GM10248 (cell line): ENCODE measurements around the gene CEP126.

Source experiments
- CTCF ChIA-PET: fragments of 300-600 bp; sonication (Branson Sonifier 250); formaldehyde crosslinking; extraction: SDS; loops from one replicate; lab custom pipeline; 2021; ENCODE audit warnings: antibody characterized with exemption; lab: Yijun Ruan, JAX
- POLR2A ChIA-PET: fragments of 350-650 bp; sonication (Branson Sonifier 250); formaldehyde crosslinking; extraction: SDS; loops from one replicate; lab custom pipeline; 2020; ENCODE audit warnings: antibody characterized with exemption; lab: Yijun Ruan, JAX
- DNase-seq: peaks from one replicate; pipeline ENCODE4 v3.0.0; 2012; ENCODE audit errors: extremely low spot score
- TF ChIP-seq, protein P1 (sequence below): IDR thresholded peaks from 2 replicates; pipeline ENCODE4 v1.5.1; 2012; ENCODE audit warnings: mild to moderate bottlenecking, low read depth; ENCODE audit errors: extremely low read depth, missing control alignments, control extremely low read depth

The CEP126 gene

DNA sequence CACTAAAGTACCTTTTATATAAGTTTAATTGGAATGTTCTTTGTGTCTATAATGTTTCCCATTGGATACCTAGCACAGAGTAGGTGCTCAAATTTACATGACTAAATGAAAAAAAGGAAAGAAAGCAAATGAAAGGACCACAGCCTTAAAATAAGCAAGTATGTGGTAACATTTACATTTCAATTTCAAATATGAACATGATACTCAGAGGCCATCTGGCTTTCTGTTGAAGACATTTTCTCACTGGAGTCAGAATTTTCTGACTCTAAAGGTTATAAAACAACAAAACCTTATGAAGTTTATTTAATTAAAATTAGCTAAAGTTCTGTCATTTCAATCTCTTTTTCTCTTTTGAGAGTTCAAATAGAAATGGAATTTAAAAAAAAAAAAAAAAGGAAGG, 2.4 kb downstream of the CEP126 start:
- CTCF ChIA-PET, result no interaction called here
- TF ChIP-seq, protein P1, sequence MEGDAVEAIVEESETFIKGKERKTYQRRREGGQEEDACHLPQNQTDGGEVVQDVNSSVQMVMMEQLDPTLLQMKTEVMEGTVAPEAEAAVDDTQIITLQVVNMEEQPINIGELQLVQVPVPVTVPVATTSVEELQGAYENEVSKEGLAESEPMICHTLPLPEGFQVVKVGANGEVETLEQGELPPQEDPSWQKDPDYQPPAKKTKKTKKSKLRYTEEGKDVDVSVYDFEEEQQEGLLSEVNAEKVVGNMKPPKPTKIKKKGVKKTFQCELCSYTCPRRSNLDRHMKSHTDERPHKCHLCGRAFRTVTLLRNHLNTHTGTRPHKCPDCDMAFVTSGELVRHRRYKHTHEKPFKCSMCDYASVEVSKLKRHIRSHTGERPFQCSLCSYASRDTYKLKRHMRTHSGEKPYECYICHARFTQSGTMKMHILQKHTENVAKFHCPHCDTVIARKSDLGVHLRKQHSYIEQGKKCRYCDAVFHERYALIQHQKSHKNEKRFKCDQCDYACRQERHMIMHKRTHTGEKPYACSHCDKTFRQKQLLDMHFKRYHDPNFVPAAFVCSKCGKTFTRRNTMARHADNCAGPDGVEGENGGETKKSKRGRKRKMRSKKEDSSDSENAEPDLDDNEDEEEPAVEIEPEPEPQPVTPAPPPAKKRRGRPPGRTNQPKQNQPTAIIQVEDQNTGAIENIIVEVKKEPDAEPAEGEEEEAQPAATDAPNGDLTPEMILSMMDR, result no peak
- DNase-seq, result no peak
- POLR2A ChIA-PET, result no interaction called here

DNA sequence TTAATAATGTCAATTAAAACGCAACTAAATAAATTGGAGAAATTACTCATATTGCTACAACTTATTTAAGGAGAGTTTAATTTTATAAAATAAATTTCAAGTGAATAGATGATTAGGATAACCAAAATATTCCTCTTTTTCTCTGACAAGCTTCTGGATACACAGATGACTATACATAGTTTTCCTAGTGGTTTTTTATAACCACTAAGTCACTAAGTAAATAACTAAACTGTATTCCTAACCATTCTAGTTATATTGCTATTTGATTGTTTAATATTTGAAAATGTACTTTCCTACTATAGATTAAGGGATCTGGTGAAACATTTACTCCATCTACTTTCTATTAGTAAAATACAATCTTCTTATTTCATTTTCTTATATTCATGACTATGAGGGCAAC, 6.2 kb downstream of the CEP126 start:
- no peak for DNase-seq
- ChIA-PET POLR2A (no interaction called here), CTCF (no interaction called here)
- TF ChIP-seq, protein P1, result no peak

DNA sequence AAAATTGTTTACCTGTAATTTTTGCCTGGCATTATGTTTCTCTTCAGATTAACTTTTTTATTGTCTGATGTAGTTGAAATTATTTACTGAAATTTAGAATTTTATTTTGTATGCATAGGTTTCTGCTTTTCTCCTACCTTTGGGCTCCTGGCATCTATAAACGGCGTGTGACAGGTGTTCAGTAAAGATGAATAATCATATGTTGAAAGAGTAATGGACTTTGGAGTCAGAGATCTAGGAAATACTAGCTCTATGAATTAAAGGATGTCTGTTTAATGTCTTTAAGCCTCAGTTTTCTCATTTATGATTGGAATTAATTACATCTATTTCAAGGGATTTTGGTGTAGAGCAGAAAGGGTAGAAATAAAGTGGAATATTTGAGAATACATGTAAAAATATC, 8.7 kb downstream of the CEP126 start:
- ChIA-PET POLR2A (no interaction called here), CTCF (no interaction called here)

DNA sequence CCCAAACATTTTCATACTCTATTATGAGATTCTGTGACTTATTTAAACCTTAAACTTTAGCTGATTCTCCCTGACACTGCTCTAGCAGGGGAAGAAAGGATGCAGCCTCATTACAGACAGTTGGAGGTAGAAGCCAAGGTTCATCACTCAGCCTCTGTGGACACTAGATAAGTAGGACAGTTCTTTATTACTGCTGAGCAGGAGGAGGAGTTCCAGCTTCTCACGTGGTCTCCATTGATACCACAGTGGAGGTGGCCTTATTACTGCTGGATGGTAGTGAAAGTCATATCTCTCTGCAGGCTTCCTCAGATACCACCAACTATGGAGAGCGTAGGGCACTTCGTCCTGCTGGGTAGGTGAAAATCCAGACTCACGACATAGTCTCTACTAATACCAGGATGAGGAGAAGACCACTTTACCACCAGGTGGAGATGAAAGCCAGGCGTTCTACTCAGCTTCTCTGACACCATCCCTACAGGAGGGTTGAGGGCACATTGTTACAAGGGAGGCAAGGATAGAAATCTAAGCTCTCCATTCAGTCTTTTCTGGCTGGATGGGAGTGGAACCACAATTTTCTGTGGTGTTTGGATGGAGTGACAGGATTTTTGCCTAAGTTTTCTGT, 14.6 kb downstream of the CEP126 start:
- CTCF ChIA-PET, result interaction anchor here (1.4 kb wide), 1 partner anchor 69 kb away, joined by 3 read pairs; no protein-coding TSS in a partner anchor
- no peak for DNase-seq
- POLR2A ChIA-PET, result no interaction called here
- TF ChIP-seq, protein P1, result no peak

More for the DNA sequence above, 8.7 kb downstream of the CEP126 start:
- TF ChIP-seq, protein P1, result no peak
- DNase-seq, result no peak

DNA sequence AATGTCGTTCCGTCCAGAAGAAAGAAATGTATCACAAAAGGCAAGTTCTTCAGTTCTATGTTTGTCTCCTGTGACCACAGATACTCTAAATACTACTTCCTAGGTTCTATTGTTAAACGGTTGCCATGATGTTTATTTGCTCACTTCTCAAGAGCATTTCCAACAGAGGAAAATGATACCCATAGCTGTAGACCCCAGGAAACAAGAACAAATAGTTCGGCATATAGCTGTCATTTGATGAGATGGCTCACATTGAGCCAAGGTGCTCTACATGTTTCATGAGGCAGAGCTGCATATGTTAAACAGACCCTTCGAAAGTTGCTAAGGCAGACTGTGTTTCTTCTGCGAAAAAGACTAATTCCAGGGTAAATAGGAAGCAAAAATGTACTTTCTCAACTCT, 16.9 kb downstream of the CEP126 start:
- CTCF ChIA-PET, result interaction anchor here (1.8 kb wide), 1 partner anchor 24 kb away, joined by 4 read pairs; no protein-coding TSS in a partner anchor
- POLR2A ChIA-PET, result no interaction called here
- DNase-seq, result no peak
- TF ChIP-seq, protein P1, result no peak

DNA sequence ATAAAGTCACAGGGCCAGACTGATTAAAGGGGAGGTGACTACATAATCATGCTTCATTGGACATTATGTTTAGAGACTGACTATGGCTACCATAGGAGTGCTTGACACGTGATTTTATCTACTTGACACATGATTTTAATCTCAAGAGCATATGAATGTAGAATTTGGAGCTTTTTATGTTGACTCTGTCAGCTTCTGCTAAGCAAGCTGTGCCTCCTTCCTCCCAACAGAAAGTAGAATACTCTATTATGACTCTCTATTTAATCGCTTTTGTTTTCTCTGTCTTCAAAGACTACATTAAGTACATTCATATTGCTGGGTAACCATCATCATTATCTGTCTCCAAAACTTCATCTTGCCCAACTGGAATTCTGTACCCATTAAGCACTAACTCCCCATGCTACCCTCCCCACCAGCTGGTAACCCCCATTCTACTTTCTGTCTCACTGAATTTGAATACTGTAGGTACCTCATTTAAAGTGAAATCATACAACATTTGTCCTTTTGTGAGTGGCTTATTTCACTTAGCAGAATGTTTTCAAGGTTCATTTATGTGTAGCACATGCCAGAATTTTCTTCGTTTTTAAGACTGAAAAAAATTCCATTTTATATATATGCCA, 26.2 kb downstream of the CEP126 start:
- TF ChIP-seq, protein P1, result no peak
- no peak for DNase-seq
- POLR2A ChIA-PET, result no interaction called here
- CTCF ChIA-PET, result no interaction called here
